Kidney (tissue), 22 donors: ENCODE data around the gene LHX2. TPM values are rescaled to one million over a fixed set of nuclear protein-coding genes. Genes with fewer than 3 reads are reported as not detected.
A peak's percentile ranks its signal among the peaks of the same experiment; 100 is the strongest.

Source experiments
- DNase-seq, 5 donors: peaks; one replicate each; pipeline ENCODE4 v3.0.0-alpha.2; 2013 to 2020
- FAIRE-seq: peaks from 2 replicates; lab custom pipeline; 2012; peaks lifted over from hg19 to GRCh38; lab: Jason Lieb, UNC
- H3K27ac ChIP-seq, 2 donors: one replicate each; pipeline ENCODE4 v1.7.0; 2013; ENCODE audit warnings: low read depth in 2 of 2, low read length in 2 of 2, inconsistent platforms in 1 of 2
- H3K27me3 ChIP-seq: one replicate; pipeline ENCODE4 v1.7.1; 2013; ENCODE audit warnings: low read length, inconsistent platforms; ENCODE audit not compliant: control insufficient read depth, insufficient read depth
- H3K36me3 ChIP-seq, 3 donors: one replicate each; pipeline versions ENCODE4 v1.7.0 to v1.7.1; 2013; ENCODE audit warnings: low read length in 3 of 3, control low read depth in 1 of 3, inconsistent platforms in 1 of 3; ENCODE audit not compliant: insufficient read depth in 3 of 3, control insufficient read depth in 2 of 3
- H3K4me1 ChIP-seq, 3 donors: one replicate each; pipeline versions ENCODE4 v1.7.0 to v1.7.1; 2013; ENCODE audit warnings: low read length in 3 of 3, inconsistent platforms in 1 of 3, low read depth in 1 of 3; ENCODE audit not compliant: control insufficient read depth in 2 of 3, insufficient read depth in 2 of 3
- H3K4me3 ChIP-seq, 3 donors: one replicate each; pipeline versions ENCODE4 v1.7.0 to v1.8.1; 2013; ENCODE audit warnings: low read length in 3 of 3, control low read depth in 1 of 3, inconsistent platforms in 1 of 3
- H3K9ac ChIP-seq, 3 donors: one replicate each; pipeline versions ENCODE4 v1.7.0 to v1.7.1; 2013; ENCODE audit warnings: low read length in 3 of 3, control low read depth in 1 of 3, inconsistent platforms in 1 of 3
- H3K9me3 ChIP-seq, 3 donors: one replicate each; pipeline versions ENCODE4 v1.7.0 to v1.7.1; 2013; ENCODE audit warnings: low read length in 3 of 3, control low read depth in 1 of 3, inconsistent platforms in 1 of 3; ENCODE audit not compliant: control insufficient read depth in 2 of 3, insufficient read depth in 1 of 3
- CTCF ChIP-seq: IDR thresholded peaks from 3 replicates; pipeline ENCODE4 v1.5.1; 2012; ENCODE audit warnings: mild to moderate bottlenecking, moderate library complexity, borderline replicate concordance; ENCODE audit not compliant: insufficient read depth; ENCODE audit errors: extremely low read depth
- intact Hi-C: fragments of 100-400 bp; cut with DNase I; formaldehyde crosslinking; loops from one replicate; pipeline ENCODE4 v1.11.1; 2022
- long read RNA-seq, 10 donors: library from polyadenylated mRNA in 1 of 10; unstranded in 1 of 10; transcript quantifications; one replicate each; pipeline ENCODE4 v2.0.0 and lab custom pipeline, GENCODE V29; 2021 to 2026
- polyA plus RNA-seq: library from polyadenylated mRNA; stranded (reverse); fragments of 350-450 nt; fragmentation: Illumina TruSeq; extraction: RNeasy Lipid Tissue Mini Kit (QIAGEN cat#74804); gene quantifications from one replicate; pipeline ENCODE4 v1.2.3, GENCODE V29; 2014; ENCODE audit warnings: low read depth, low replicate concordance; ENCODE audit not compliant: insufficient read depth
- total RNA-seq: library from RNA; stranded (reverse); fragmentation: NEBNext Ultra II Directional; extraction: Animal tissue kit (Norgen Biotek cat#: 25700); gene quantifications from one replicate; pipeline ENCODE4 v1.2.1, GENCODE V29; 2021
- donor health status: control.
- donor health status: control.
- donor health status: control.
- donor health status: control.
- donor health status: control.
- donor health status: DM: yes; HTN: yes; CAD: no.
- donor health status: Normal renal cell carcinoma (clear cell type).

Gene LHX2
- total RNA-seq (not detected), polyA plus RNA-seq (not detected)
- long read RNA-seq, donor 1, result 0 reads
- long read RNA-seq, donor 2, result 0 reads
- long read RNA-seq, donor 3, result 0 reads
- long read RNA-seq, donor 4, result 0 reads
- long read RNA-seq, donor 5, result 0 reads
- long read RNA-seq, donor 6, result 0 reads
- long read RNA-seq, donor 7, result 0 reads
- long read RNA-seq, donor 8, result 0 reads
- long read RNA-seq, donor 9, result 0 reads
- long read RNA-seq, donor 10, result 0 reads

GRCh38 chr9:124011460-124012301 is at the start of gene LHX2:
LHX2 (plus strand) TSS chr9:124011768; CDS start chr9:124012349, 581 bp downstream.
- H3K4me1 ChIP-seq, result peaks cover 0 to 7% (median 0%) of the 10 kb centered on the region in 3 donors

GRCh38 chr9:123964761-123965160 is 46.8 kb upstream of the LHX2 start:
- FAIRE-seq, result no peak
- Histone ChIP-seq H3K9ac (no peak overlapping the region), H3K27me3 (no peaks in the 10 kb centered on the region), H3K4me3 (no peak overlapping the region), H3K36me3 (no peaks in the 10 kb centered on the region), H3K27ac (no peak overlapping the region), H3K4me1 (no peaks in the 10 kb centered on the region), H3K9me3 (no peaks in the 10 kb centered on the region)
- intact Hi-C loops, result no loop called here
- no peak for TF ChIP-seq CTCF
- no peak for DNase-seq

More at GRCh38 chr9:124011460-124012301, at the start of gene LHX2:
- H3K36me3 ChIP-seq, result no peaks in the 10 kb centered on the region
- FAIRE-seq (no peak), DNase-seq (peak in 4 of 5 donors; percentile 84 to 93 (median 90))
- H3K9me3 ChIP-seq, result no peaks in the 10 kb centered on the region
- no peak within 1 kb of the TSS for H3K4me3 ChIP-seq
- TF ChIP-seq CTCF, result no peak
- intact Hi-C loops, result no loop called here
- H3K9ac ChIP-seq, result no peak within 1 kb of the TSS
- no peak within 1 kb of the TSS for H3K27ac ChIP-seq
- peaks cover 60% of the 10 kb centered on the region for H3K27me3 ChIP-seq

- DNase-seq, result peak in 2 of 5 donors; percentile 35 to 38
- H3K9me3 ChIP-seq, result no peaks in the 10 kb centered on the region
- no peak for FAIRE-seq
- no peak overlapping the region for H3K9ac ChIP-seq
- intact Hi-C loops, result no loop called here
- no peaks in the 10 kb centered on the region for H3K4me1 ChIP-seq
- TF ChIP-seq CTCF, result no peak
- no peaks in the 10 kb centered on the region for H3K27me3 ChIP-seq
- H3K36me3 ChIP-seq, result no peaks in the 10 kb centered on the region
- H3K4me3 ChIP-seq, result no peak overlapping the region
- no peak overlapping the region for H3K27ac ChIP-seq
These were observed 45.5 kb upstream of the LHX2 start for GRCh38 chr9:123965801-123966686.
